ENCODE data around the gene AMFR. TPM values are rescaled to one million over a fixed set of nuclear protein-coding genes. Genes with fewer than 3 reads are reported as not detected.

Gene AMFR
- polyA plus RNA-seq, 3 donors = 28.3 to 68.1 (median 48.9) TPM

DNA sequence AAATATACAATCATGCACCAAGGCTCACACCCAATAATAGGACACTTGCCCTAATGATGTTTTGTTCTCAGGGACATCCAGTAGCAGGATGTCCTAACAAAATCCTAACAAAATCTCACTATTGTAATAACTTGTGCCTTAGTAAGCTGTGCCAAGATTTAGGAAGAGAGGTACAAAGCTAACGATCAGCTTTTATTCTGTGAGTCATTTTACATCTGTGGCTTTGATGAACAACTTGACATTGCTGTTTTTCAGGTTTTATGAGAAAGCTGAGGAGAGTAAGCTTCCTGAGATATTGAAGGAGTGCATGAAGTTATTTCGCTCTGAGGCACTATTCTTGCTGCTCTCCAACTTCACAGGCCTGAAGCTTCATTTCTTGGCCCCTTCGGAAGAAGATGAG lies 44.9 kb upstream of the AMFR start:
- Histone ChIP-seq H3K4me1 (ENCODE audit: control insufficient read depth in 1 of 2, insufficient read depth in 2 of 2, low read length in 2 of 2) (no peaks in the 10 kb centered on the region), H3K27me3 (ENCODE audit: control insufficient read depth in 2 of 2, insufficient read depth in 2 of 2, low read length in 2 of 2) (no peaks in the 10 kb centered on the region), H3K27ac (ENCODE audit: low read depth in 1 of 2, low read length in 2 of 2) (no peak overlapping the region), H4K20me1 (ENCODE audit: insufficient read depth, low read length) (no peaks in the 10 kb centered on the region), H3K4me2 (replicated peaks; ENCODE audit: extremely low read depth, low read length, poor library complexity, severe bottlenecking) (no peak overlapping the region), H3K9ac (ENCODE audit: insufficient read depth, low read length, poor library complexity, severe bottlenecking) (no peak overlapping the region), H2AFZ (ENCODE audit: insufficient read depth, low read depth, low read length, poor library complexity, severe bottlenecking) (no peak overlapping the region), H3K4me3 (replicated peaks in 1 of 3; ENCODE audit: low read depth in 2 of 3, low read length in 3 of 3) (no peak overlapping the region), H3K36me3 (replicated peaks in 1 of 2; ENCODE audit: control insufficient read depth in 1 of 2, insufficient read depth in 2 of 2, low read length in 2 of 2) (peaks cover 88 to 100% of the 10 kb centered on the region in 2 donors), H3K9me3 (replicated peaks in 1 of 2; ENCODE audit: control insufficient read depth in 1 of 2, insufficient read depth in 1 of 2, low read length in 2 of 2) (no peaks in the 10 kb centered on the region), H3K79me2 (ENCODE audit: insufficient read depth, low read length) (no peaks in the 10 kb centered on the region)
- TF ChIP-seq, protein P1, sequence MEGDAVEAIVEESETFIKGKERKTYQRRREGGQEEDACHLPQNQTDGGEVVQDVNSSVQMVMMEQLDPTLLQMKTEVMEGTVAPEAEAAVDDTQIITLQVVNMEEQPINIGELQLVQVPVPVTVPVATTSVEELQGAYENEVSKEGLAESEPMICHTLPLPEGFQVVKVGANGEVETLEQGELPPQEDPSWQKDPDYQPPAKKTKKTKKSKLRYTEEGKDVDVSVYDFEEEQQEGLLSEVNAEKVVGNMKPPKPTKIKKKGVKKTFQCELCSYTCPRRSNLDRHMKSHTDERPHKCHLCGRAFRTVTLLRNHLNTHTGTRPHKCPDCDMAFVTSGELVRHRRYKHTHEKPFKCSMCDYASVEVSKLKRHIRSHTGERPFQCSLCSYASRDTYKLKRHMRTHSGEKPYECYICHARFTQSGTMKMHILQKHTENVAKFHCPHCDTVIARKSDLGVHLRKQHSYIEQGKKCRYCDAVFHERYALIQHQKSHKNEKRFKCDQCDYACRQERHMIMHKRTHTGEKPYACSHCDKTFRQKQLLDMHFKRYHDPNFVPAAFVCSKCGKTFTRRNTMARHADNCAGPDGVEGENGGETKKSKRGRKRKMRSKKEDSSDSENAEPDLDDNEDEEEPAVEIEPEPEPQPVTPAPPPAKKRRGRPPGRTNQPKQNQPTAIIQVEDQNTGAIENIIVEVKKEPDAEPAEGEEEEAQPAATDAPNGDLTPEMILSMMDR (IDR thresholded peaks at IDR 0.05) = no peak
- Mint-ChIP-seq H3K9me3 (no peaks in the 10 kb centered on the region), H3K27me3 (ENCODE audit: low read depth in 3 of 3) (no peaks in the 10 kb centered on the region), H3K27ac (no peak overlapping the region), H3K4me1 (no peaks in the 10 kb centered on the region), H3K4me3 (no peak overlapping the region), H3K36me3 (peaks cover 84 to 99% of the 10 kb centered on the region in 2 donors)
- no peak for DNase-seq
- no CpG with 5 or more reads among the region's 3 CpGs for WGBS (ENCODE audit: insufficient coverage)
- intact Hi-C loops (cut with micrococcal nuclease) = no loop called here

DNA sequence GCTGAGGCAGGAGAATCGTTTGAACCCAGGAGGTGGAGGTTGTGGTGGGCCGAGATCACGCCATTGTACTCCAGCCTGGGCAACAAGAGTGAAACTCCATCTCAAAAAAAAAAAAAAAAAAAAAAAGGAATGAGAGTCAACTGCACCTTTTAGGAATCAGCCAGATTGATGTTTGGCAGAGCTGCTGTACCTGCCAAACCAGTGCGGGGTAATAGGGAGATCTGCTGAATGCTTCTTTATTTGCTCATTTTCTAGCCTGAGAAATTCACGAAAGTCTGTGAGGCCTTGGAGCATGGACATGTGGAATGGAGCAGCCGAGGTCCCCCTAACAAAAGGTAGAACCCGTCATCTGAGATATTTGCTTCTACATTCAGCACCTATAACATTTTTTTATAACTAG lies 44.4 kb upstream of the AMFR start:
- Histone ChIP-seq H3K4me1 (ENCODE audit: control insufficient read depth in 1 of 2, insufficient read depth in 2 of 2, low read length in 2 of 2) (no peaks in the 10 kb centered on the region), H3K27ac (ENCODE audit: low read depth in 1 of 2, low read length in 2 of 2) (no peak overlapping the region), H3K27me3 (ENCODE audit: control insufficient read depth in 2 of 2, insufficient read depth in 2 of 2, low read length in 2 of 2) (no peaks in the 10 kb centered on the region), H4K20me1 (ENCODE audit: insufficient read depth, low read length) (no peaks in the 10 kb centered on the region), H2AFZ (ENCODE audit: insufficient read depth, low read depth, low read length, poor library complexity, severe bottlenecking) (no peak overlapping the region), H3K4me2 (replicated peaks; ENCODE audit: extremely low read depth, low read length, poor library complexity, severe bottlenecking) (no peak overlapping the region), H3K79me2 (ENCODE audit: insufficient read depth, low read length) (no peaks in the 10 kb centered on the region), H3K4me3 (replicated peaks in 1 of 3; ENCODE audit: low read depth in 2 of 3, low read length in 3 of 3) (no peak overlapping the region), H3K36me3 (replicated peaks in 1 of 2; ENCODE audit: control insufficient read depth in 1 of 2, insufficient read depth in 2 of 2, low read length in 2 of 2) (peaks cover 86 to 98% of the 10 kb centered on the region in 2 donors), H3K9me3 (replicated peaks in 1 of 2; ENCODE audit: control insufficient read depth in 1 of 2, insufficient read depth in 1 of 2, low read length in 2 of 2) (no peaks in the 10 kb centered on the region), H3K9ac (ENCODE audit: insufficient read depth, low read length, poor library complexity, severe bottlenecking) (no peak overlapping the region)
- H3K4me3 Mint-ChIP-seq = no peak overlapping the region
- DNase-seq = no peak
- H3K27ac Mint-ChIP-seq = peak overlapping the region in 2 of 7 donors; percentile 11 to 56
- no peaks in the 10 kb centered on the region for H3K4me1 Mint-ChIP-seq
- TF ChIP-seq, protein P1 (IDR thresholded peaks at IDR 0.05) = no peak
- H3K27me3 Mint-ChIP-seq (ENCODE audit: low read depth in 3 of 3) = no peaks in the 10 kb centered on the region
- H3K9me3 Mint-ChIP-seq = no peaks in the 10 kb centered on the region
- intact Hi-C loops (cut with micrococcal nuclease) = no loop called here
- H3K36me3 Mint-ChIP-seq = peaks cover 80 to 98% of the 10 kb centered on the region in 2 donors
- WGBS (ENCODE audit: insufficient coverage) = 100% methylated on average over 2 of the region's 7 CpGs
